AG04450 (cell line): ENCODE data around the gene PPM1N. TPM values are rescaled to one million over a fixed set of nuclear protein-coding genes. Genes with fewer than 3 reads are reported as not detected.
A peak's percentile ranks its signal among the peaks of the same experiment; 100 is the strongest.

Experiments
- CTCF ChIA-PET: fragments of 300-600, 350-600 bp; formaldehyde crosslinking; extraction: SDS; loops from one replicate; lab custom pipeline; 2022; ENCODE audit warnings: antibody characterized with exemption, inconsistent platforms; lab: Charles Lee
- POLR2A ChIA-PET: fragments of 350-600 bp; formaldehyde crosslinking; extraction: SDS; loops from one replicate; lab custom pipeline; 2021; ENCODE audit warnings: antibody characterized with exemption, inconsistent platforms; lab: Yijun Ruan, JAX
- DNase-seq: peaks from one replicate; pipeline ENCODE4 v3.0.0-alpha.2; 2011; ENCODE audit warnings: low read depth, low spot score
- H3K27ac ChIP-seq: one replicate; pipeline ENCODE4 v1.5.1; 2012; ENCODE audit warnings: low read depth, low read length, control low read depth
- H3K27me3 ChIP-seq: one replicate; pipeline ENCODE4 v1.6.0; 2012; ENCODE audit warnings: low read length; ENCODE audit not compliant: control insufficient read depth, insufficient read depth
- H3K4me3 ChIP-seq: 2 replicates; pipeline ENCODE4 v1.5.1; 2011; ENCODE audit warnings: mild to moderate bottlenecking, low read depth, low read length, control low read depth
- H3K9me3 ChIP-seq: 2 replicates; pipeline ENCODE4 v1.5.1; 2012; ENCODE audit warnings: low read length; ENCODE audit not compliant: control insufficient read depth, insufficient read depth
- CTCF ChIP-seq: IDR thresholded peaks from 2 replicates; pipeline ENCODE4 v1.5.1; 2011; ENCODE audit warnings: low read depth, low read length, control low read depth, inconsistent platforms
- polyA plus RNA-seq: library from polyadenylated mRNA; depleted of rRNA; stranded (reverse); fragments of >200 nt; gene quantifications from 2 replicates; pipeline ENCODE4 v1.2.3, GENCODE V29; 2011

The PPM1N gene
- polyA plus RNA-seq, 1 experiment: 1.5 TPM

GRCh38 chr19:45477713-45478453, 20.4 kb upstream of the PPM1N start:
- no peak for DNase-seq
- CTCF ChIA-PET: interaction anchor here (0.6 to 8.4 kb wide), 25 partner anchors 8 to 168 kb away, joined by 3 to 224 read pairs (median 6); partner anchors contain the start of genes ERCC1, FOSB and PPM1N
- H3K27me3 ChIP-seq: no peaks in the 10 kb centered on the region
- H3K4me3 ChIP-seq: peak overlapping the region; percentile 65
- H3K9me3 ChIP-seq: no peaks in the 10 kb centered on the region
- POLR2A ChIA-PET: interaction anchor here (0.7 to 2.6 kb wide), 5 partner anchors 9 to 54 kb away, joined by 3 to 30 read pairs (median 7); partner anchors contain the start of gene FOSB
- no peak for TF ChIP-seq CTCF
- peak overlapping the region; percentile 96 for H3K27ac ChIP-seq

- peak overlapping the region; percentile 96 for H3K27ac ChIP-seq
- TF ChIP-seq CTCF: peak; percentile 95
- H3K4me3 ChIP-seq: peak overlapping the region; percentile 65
- ChIA-PET CTCF (interaction anchor here (0.6 to 8.4 kb wide), 27 partner anchors 9 to 167 kb away, joined by 3 to 224 read pairs (median 6); partner anchors contain the start of genes ERCC1, FOSB and PPM1N), POLR2A (interaction anchor here (0.6 to 2.6 kb wide), 7 partner anchors 9 to 252 kb away, joined by 3 to 30 read pairs (median 3); partner anchors contain the start of genes FBXO46 and FOSB)
- no peaks in the 10 kb centered on the region for H3K9me3 ChIP-seq
- peak; percentile 86 for DNase-seq
- no peaks in the 10 kb centered on the region for H3K27me3 ChIP-seq
Observed at GRCh38 chr19:45478454-45479238, 19.6 kb upstream of the PPM1N start.

GRCh38 chr19:45483033-45483432, 15.2 kb upstream of the PPM1N start:
- TF ChIP-seq CTCF: no peak
- DNase-seq: no peak
- CTCF ChIA-PET: no interaction called here
- POLR2A ChIA-PET: no interaction called here
- H3K4me3 ChIP-seq: no peak overlapping the region
- no peaks in the 10 kb centered on the region for H3K9me3 ChIP-seq
- H3K27ac ChIP-seq: no peak overlapping the region
- no peaks in the 10 kb centered on the region for H3K27me3 ChIP-seq

GRCh38 chr19:45484273-45484945, 13.8 kb upstream of the PPM1N start:
- no peaks in the 10 kb centered on the region for H3K27me3 ChIP-seq
- no peak for TF ChIP-seq CTCF
- ChIA-PET CTCF (interaction anchor here (0.5 to 3.7 kb wide), 29 partner anchors 7 to 208 kb away, joined by 3 to 54 read pairs (median 7); partner anchors contain the start of genes FOSB, PPM1N, QPCTL and RTN2), POLR2A (interaction anchor here (0.7 to 1.7 kb wide), 2 partner anchors 10 to 12 kb away, joined by 3 to 7 read pairs; partner anchors contain the start of gene RTN2)
- H3K9me3 ChIP-seq: no peaks in the 10 kb centered on the region
- DNase-seq: no peak
- H3K4me3 ChIP-seq: no peak overlapping the region
- no peak overlapping the region for H3K27ac ChIP-seq
